HG02943 (cell line): ENCODE data around the gene IDH1.
"Not testable (repeated sequence)": the region's sequence is repeated elsewhere in the genome, so short reads cannot be mapped to it uniquely, and the experiment has no call there.

Source experiments
- ATAC-seq: cut with Tn5 transposase; IDR thresholded peaks from one replicate; pipeline ENCODE4 v1.9.1; 2021; ENCODE audit warnings: mild to moderate bottlenecking, low read depth, moderate library complexity; ENCODE audit not compliant: unreplicated experiment

The IDH1 gene

GRCh38 chr2:208254871-208255556 lies at the start of gene IDH1:
TSS of gene IDH1 (minus strand) at chr2:208255071. CDS start at chr2:208251551, 3,520 bp downstream.
- ATAC-seq, result peak; percentile 76

GRCh38 chr2:208304157-208304556 lies 49.3 kb upstream of the IDH1 start:
- no peak for ATAC-seq

DNA sequence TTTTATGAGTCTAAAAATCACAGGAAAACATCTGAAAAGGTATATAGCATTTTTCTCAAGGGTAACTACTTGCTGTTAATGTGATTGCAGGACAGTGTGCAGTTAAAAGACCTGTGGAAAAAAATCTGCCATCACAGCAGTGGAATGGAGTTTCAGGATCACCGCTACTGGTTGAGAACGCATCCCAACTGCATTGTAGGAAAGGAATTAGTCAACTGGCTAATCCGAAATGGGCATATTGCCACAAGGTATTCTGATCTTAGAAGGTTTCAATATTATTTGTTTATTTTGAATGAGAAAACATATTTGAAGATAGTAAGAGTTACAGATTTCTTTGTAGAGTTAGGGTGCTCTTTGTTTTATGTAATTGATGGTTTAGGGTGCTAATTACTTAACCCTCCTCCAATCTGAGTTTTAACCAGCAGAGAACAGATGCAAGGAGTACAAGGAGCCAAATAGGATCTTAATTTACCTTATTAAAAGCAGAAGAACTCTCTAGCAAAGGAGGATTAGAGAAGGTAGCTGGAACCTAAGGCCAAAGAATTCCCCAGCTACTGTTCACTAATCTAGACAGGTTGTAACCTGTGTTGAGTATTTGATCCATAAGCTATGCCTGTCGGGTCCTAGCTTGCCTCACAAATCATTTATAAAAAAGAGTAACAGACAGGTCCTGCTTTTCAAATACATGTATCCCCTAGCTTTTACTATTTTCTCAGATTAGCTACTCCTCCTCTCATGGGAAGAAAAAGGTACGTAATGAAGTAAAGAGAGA lies 46.2 kb upstream of the IDH1 start:
- ATAC-seq, result no peak

GRCh38 chr2:208297961-208298360 lies 43.1 kb upstream of the IDH1 start:
- ATAC-seq, result no peak

DNA sequence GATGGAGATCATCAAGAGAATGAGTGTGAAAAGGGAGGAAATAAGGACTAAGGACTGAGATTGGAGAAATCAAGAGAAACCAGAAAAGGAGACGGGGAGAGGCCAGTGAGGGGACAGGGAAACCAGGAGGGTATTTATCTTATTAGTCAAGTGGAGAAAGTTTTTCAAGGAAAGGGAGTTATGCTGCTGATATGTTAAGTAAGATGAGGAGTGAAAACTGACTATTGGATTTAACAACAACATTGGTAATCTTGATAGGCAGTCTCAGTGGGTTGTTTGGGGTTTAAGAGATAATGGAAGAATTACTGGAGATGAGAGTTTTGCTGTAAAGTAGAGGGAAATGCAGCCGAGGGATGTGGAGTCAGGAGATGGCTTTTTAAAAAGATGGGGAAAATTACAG lies 41.7 kb upstream of the IDH1 start:
- no peak for ATAC-seq

GRCh38 chr2:208295834-208296233 lies 41.0 kb upstream of the IDH1 start:
- no peak for ATAC-seq

DNA sequence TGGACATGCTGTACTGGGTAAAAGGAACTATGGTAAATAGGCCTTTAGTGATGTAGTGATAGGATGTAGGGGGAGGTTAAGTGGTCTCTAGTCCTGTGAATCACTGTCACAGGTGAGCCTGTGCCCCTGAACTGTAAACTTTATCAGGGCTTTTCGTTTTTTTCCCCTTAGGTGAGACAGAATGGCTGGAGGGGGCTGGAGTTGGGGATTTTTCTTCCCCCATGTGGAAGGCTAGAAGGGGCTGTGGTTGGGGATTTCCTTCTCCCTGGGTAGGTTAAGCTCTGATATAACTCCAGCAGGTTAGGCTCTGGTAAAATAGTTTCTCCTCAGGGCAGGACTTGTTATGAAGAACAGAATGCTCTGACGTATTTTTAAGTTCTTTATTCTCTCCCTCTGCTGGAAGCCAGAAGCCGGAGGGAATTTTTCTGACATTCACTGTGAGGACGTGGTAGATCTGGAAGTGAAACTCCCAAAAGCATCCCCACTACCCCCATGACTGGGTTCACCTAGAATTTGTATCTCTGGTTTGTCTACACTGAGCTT lies 39.7 kb upstream of the IDH1 start:
- no peak for ATAC-seq

GRCh38 chr2:208285853-208286252 lies 31.0 kb upstream of the IDH1 start:
- no peak for ATAC-seq

GRCh38 chr2:208280933-208281332 lies 26.1 kb upstream of the IDH1 start:
- no peak for ATAC-seq

DNA sequence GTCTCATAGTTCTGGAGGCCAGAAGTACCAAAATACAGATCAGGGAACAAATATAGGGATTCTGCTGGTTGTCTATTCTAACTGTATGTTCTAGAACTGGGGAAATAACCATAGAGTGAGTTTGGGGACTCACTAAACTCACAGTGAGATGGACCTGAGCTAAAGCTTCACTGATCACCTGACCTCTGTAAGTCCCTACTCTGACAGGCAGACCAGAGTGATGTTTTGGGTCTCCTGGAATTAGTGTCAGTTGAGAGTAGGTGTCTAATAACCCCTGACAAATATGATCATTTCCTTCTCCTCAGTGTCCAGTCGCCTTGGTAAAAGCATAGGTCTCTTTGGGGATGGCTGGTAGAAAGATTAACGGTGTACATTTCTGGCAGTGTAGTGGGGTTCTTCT lies 25.4 kb upstream of the IDH1 start:
- no peak for ATAC-seq

GRCh38 chr2:208279236-208279635 lies 24.4 kb upstream of the IDH1 start:
- ATAC-seq, result no peak

DNA sequence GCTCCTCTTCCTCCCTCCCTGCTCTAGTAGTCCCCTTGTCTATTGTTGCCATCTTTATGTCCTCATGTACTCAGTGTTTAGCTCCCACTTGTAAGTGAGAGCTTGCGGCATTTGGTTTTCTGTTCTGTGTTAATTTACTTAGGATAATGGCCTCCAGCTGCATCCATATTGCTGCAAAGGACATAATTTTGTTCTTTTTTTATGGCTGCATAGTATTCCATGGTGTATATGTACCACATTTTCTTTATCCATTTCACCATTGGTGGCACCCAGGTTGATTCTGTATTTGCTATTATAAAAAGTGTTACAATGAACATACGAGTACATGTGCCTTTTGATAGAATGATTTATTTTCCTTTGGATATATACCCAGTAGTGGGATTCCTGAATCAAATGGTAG lies 23.7 kb upstream of the IDH1 start:
- ATAC-seq, result no peak

DNA sequence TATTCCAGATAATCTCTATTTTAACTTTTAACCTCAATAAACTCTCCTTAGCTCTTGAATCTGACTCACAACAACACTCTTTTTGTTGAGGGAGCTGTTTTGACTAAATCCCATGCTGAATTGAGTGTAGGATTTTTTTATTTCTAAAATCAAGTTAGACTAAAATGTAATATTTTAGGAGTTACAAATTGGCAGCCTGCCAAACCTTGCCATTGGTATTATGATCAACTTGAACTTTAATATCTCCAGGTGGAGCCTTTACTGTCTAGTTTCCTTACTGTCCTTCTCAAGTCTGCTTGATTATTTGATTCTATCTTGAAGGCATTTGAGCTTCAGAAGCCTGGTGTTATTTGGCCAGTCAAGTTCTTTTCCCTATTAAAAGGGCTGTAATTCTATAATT lies 19.9 kb upstream of the IDH1 start:
- no peak for ATAC-seq

DNA sequence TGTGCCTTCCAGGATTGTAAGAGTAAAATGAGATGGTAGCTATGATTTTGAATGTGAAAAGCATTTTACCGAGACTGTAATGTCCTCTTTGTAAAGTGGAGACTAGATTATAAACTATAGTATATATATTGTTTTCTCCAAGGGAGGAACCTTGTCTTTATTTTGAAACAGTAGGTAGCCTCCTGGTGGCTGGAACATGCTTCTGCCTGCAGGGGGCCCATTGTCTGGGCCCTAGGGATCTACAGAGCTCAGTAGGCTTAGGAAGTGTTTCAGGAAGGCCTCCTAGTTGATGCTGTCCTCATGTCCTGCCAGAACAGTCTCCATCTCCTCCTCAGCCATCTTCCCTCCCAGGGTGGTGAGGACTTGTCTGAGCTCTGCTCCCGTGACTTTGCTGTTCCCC lies 14.2 kb upstream of the IDH1 start:
- ATAC-seq, result no peak

GRCh38 chr2:208268156-208268952 lies 13.5 kb upstream of the IDH1 start:
- no peak for ATAC-seq

DNA sequence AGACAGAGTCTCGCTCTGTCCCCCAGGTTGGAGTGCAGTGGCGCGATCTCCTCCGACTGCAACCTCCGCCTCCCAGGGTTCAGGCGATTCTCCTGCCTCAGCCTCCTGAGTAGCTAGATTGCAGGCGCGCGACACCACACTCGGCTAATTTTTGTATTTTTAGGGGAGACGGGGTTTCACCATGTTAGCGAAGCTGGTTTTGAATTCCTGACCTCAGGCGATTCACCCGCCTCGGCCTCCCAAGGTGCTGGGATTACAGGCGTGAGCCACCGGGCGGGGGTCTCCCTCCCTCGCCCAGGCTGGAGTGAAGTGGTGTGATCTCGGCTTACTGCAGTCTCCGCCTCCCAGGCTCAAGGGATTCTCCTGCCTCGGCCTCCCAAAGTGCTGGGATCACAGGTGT lies 12.7 kb upstream of the IDH1 start:
- ATAC-seq, result not testable (repeated sequence)

DNA sequence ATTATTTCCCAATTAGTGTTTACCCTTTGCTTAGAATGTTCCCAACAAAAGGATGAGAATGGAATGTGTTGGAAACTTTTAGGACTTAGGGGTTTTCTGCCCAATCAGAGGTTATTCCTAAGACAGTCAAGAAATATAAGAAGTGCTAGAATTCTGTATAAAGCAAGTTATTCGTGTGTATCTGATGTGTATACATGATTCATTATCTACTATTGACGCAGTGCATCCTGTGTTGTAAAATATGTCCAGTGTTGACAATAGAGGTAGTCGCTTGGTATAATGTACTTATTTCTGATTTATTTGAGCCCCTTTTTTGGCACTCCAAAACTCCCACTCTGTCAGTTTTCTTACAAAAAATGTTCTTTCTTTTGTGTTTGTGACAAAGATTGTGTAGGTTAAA lies 12.1 kb upstream of the IDH1 start:
- ATAC-seq, result no peak

- peak; percentile 9 for ATAC-seq
Observed at GRCh38 chr2:208266553-208266893, 11.7 kb upstream of the IDH1 start.

DNA sequence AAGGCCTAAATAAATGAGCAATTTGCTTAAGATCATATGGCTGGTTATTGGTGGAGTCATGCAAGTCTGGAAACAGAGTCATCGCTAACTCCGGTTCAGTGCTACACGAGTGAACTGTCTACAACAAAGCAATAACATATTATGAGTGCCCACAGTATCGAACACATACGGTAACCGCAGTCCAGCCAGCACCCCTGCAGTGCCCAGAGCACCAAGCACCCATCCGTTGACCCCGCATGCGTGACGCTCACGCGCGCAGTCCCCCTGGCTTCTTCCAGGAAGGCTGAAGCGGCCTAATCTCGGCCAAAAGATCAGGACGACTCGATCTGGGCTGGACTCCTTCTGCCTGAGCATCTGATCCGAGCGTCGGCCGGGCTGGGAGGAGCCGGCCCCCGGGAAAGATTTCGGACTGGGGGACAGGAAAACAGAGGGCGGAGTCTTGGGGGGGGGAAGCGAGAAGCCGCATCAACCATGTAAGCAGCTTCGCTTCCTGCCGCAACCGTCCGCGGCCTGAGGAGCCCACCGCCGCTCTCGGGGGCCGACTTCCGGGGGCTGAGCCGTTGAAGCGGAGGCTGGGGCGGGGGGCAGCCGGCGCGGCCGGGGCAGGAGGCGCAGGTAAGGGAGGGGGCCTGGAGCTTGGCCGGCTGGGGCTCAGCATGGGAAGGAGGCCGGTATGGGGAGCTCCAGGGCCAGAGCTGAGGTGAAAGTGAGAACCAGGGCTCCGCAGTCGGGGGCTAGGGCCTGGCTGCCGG lies 11.1 kb upstream of the IDH1 start, which contains the start of gene PIKFYVE:
Gene PIKFYVE (plus strand): TSS at position 455 of the 752 bp plus-strand sequence. CDS start 5,265 bp downstream, outside the sequence.
- peak; percentile 79 for ATAC-seq

DNA sequence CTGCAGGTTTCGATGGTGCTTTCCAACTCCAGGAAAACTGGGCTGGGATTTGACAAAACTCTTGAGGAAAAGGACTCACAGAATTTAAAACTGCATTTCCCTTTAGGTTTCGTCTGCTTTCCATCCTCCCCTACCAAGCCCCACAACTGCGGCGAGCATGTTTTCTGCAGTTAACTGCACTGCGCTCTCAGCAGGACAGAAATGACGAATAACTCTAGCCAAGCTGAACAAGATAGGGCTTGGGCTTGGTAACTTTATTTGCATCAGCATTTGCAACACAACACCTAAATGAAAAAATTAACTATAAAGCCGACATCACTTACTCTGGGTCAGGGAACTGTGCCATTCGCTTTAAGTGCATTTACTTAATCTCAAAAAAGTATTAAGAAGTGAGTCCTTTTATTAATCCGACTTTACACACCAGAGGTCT lies 10.5 kb upstream of the IDH1 start:
- ATAC-seq, result peak; percentile 36
